HepG2 (cell line): ENCODE results near the gene C1orf198.

ENCODE experiments used
- ATF1 ChIP-seq: IDR thresholded peaks from 2 replicates; pipeline ENCODE4 v1.6.1; 2016; ENCODE audit warnings: mild to moderate bottlenecking, control low read depth
- EP300 ChIP-seq, 3 experiments: sonication (generic) in 1 of 3; formaldehyde crosslinking in 1 of 3; IDR thresholded peaks; 2 replicates each; pipeline versions ENCODE4 v1.5.1 to v1.6.1; 2011 to 2020; ENCODE audit warnings: low read depth in 2 of 3, low read length in 2 of 3, borderline replicate concordance in 1 of 3, improper control_type of control experiment in 1 of 3, mild to moderate bottlenecking in 1 of 3, missing genetic modification reagents in 1 of 3, moderate library complexity in 1 of 3
- FOXK2 ChIP-seq: fragments of 450-650 bp; IDR thresholded peaks from 2 replicates; pipeline ENCODE4 v1.6.1; 2016
- FOXM1 ChIP-seq: sonication (generic); formaldehyde crosslinking; IDR thresholded peaks from 2 replicates; pipeline ENCODE4 v1.5.0; 2020; ENCODE audit warnings: missing genetic modification reagents
- ZNF10 ChIP-seq: sonication (generic); formaldehyde crosslinking; IDR thresholded peaks from 2 replicates; pipeline ENCODE4 v1.4.0; 2020; ENCODE audit warnings: mild to moderate bottlenecking, low read depth, missing genetic modification reagents, borderline replicate concordance
- ZNF574 ChIP-seq: sonication (generic); formaldehyde crosslinking; IDR thresholded peaks from 2 replicates; pipeline ENCODE4 v1.4.0; 2020; ENCODE audit warnings: missing genetic modification reagents
- TF ChIP-seq, protein P1 (sequence below), 2 experiments: IDR thresholded peaks; 2 replicates each; pipeline ENCODE4 v1.6.1; 2011 to 2012; ENCODE audit warnings: low read length in 2 of 2, borderline replicate concordance in 1 of 2, low read depth in 1 of 2, mild to moderate bottlenecking in 1 of 2, moderate library complexity in 1 of 2

DNA sequence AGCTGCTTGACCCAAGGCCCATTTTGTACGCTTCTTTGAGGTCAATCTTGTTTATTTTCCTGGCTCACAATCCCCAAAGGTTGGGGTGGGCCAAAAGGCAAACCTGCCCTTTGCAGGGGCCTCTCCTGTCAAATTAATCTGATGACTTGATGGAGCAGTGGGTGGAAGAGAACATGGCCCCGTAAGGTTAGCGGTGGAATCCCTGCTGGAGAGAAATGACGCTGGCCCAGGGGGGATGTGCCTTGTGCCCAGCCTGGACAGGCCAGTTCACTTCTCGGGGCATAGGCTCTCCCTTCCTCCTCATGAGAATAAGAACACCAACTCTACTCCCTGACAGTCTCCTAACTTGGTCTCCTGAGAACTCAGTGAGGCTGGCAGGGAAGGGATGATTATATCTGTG is 40.5 kb downstream of the C1orf198 start:
- TF ChIP-seq, protein P1, sequence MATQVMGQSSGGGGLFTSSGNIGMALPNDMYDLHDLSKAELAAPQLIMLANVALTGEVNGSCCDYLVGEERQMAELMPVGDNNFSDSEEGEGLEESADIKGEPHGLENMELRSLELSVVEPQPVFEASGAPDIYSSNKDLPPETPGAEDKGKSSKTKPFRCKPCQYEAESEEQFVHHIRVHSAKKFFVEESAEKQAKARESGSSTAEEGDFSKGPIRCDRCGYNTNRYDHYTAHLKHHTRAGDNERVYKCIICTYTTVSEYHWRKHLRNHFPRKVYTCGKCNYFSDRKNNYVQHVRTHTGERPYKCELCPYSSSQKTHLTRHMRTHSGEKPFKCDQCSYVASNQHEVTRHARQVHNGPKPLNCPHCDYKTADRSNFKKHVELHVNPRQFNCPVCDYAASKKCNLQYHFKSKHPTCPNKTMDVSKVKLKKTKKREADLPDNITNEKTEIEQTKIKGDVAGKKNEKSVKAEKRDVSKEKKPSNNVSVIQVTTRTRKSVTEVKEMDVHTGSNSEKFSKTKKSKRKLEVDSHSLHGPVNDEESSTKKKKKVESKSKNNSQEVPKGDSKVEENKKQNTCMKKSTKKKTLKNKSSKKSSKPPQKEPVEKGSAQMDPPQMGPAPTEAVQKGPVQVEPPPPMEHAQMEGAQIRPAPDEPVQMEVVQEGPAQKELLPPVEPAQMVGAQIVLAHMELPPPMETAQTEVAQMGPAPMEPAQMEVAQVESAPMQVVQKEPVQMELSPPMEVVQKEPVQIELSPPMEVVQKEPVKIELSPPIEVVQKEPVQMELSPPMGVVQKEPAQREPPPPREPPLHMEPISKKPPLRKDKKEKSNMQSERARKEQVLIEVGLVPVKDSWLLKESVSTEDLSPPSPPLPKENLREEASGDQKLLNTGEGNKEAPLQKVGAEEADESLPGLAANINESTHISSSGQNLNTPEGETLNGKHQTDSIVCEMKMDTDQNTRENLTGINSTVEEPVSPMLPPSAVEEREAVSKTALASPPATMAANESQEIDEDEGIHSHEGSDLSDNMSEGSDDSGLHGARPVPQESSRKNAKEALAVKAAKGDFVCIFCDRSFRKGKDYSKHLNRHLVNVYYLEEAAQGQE (IDR thresholded peaks at IDR 0.05; ENCODE audit: borderline replicate concordance in 1 of 2, low read depth in 1 of 2, low read length in 2 of 2): no peak
- TF ChIP-seq ATF1 (CRISPR knock-in tag) (no peak), FOXM1 (CRISPR knock-in tag) (no peak), EP300 (IDR thresholded peaks at IDR 0.05; ENCODE audit: low read depth in 2 of 2, low read length in 2 of 2) (no peak), EP300 (CRISPR knock-in tag; IDR thresholded peaks at IDR 0.05; ENCODE audit: borderline replicate concordance) (no peak), ZNF574 (no peak), ZNF10 (CRISPR knock-in tag) (no peak), FOXK2 (no peak)
